ENCODE measurements around the gene UBALD1.
"Not testable (repeated sequence)": the region's sequence is repeated elsewhere in the genome, so short reads cannot be mapped to it uniquely, and the experiment has no call there.

The UBALD1 gene

DNA sequence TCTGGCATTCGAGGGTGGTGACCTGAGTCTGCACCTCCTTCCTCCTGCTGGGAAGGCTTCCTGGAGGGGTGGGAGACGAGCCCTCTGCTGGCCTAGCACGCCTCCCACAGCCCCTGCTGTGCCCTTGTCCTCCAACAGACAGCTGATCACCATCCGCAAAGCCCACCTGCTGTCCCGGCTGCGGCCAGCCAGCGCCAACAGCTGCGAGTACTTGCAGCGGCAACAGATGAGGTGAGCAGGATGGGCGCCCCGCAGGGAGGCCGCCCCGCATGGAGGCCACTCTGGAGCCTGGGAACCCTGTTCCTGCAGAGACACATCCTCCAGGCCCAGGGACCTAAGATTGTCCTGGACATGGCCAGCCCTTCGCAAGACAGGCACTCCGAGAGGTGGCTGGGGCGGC, 21.6 kb downstream of the UBALD1 start:
- DNase-seq: peak in 1 of 2 experiments; percentile 50

DNA sequence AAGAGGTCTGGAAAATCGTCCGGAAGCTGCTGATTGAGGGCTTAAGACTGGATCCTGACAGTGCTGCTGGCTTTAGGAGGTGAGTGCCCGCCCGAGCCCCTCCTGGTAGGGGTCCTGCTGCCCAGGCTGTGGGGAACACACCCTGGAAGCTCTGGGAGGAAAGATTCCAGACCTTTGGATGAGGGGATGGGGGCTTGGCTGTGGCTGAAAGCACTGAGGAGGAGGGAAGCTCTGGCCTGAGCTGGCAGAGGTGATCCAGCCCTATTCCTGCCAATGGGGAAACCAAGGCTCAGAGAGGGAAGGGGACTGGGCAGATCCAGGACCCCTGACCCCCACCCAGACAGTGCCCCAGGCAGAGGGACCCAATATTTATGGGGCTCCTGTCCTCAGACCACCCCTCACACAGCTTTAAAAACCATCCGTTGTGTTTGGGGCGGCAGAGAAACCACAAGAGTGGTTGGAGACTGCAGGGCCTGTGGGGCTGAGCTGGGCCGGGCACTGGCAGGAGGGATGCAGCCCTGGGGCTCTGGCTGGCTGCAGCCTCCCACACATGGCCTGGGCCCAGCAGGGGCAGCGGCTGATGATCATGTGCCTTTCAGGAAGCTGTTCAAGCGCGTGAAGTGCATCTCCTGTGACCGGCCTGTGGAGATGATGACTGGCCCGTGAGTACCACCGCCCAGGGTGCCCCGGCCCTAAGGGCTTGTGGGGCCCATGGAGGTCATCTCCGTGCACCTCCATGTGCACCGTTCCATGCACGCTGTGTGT, 22.8 kb downstream of the UBALD1 start:
- DNase-seq: no peak

DNA sequence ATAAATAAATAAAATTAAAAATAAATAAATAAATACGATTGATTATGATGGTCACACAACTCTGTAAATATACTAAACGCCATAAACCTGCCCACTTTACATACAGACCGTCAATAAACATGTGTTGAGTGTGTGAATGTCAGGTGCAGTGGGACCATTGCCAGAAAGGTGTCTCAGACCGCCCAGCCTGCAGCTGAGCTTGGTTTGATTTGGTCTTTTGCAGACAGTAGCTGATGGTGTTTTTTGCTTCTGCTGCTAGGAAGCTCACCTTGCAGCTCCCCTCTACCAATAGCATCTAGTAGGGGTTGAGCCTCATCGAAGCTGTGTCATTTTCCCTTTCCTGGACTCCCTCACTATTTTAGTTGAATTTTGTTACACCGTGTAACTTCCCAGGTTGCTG, 23.5 kb downstream of the UBALD1 start:
- no peak for DNase-seq

DNA sequence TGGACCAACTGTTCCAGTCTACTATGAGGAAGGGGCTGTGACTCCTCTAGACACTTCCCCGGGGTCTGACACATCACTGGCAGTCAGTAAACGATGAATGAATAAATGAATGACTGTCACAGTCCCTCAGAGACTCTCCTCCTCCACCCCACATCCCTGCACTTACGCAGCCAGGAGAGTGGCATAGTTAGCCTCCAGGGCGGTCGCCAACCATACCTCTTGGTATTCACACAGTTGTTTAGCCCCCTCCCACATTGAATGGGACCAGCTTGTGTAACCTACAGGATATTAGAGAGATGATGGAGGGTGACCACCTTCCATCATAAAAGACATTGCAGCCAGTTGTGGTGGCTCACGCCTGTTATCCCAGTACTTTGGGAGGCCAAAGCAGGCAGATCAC, 25.7 kb downstream of the UBALD1 start:
- DNase-seq: no peak

DNA sequence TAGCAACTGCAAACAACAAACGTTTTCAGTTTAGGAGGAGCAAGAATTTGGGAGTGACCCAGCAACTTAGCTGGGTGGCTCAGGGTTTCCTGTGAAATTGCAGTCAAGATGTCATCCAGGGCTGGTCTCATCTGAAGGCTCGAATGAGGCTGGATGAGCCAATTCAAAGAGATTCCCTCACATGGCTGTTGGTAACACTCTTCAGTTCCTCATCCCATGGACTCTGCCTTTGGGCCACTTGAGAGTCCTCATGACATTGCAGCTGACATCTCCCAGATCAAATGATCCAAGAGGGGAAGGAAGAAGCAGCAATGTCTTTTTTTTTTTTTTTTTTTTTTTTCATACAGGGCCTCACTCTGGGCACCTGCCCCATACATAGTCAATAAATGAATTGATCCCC, 26.3 kb downstream of the UBALD1 start:
- no peak for DNase-seq

DNA sequence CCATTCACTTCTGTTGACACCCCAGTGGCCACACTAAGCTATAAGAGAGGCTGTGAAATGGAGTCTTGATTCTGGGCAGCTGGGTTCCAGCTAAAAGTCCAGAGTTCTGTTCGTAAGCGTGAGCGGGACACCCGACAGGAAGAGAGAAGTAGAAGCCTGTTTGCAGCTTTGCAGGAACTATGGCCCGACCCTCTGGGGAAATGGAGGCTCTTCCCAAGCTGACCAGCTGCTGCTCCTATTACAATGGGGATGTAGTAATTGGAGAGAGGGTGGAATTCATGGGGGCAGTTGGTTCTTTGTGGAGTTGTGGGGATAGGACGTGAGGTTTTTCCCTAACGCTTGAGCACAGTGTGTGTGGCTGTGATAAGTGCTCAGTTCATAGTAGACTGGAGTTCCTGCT, 28.4 kb downstream of the UBALD1 start:
- no peak for DNase-seq

DNA sequence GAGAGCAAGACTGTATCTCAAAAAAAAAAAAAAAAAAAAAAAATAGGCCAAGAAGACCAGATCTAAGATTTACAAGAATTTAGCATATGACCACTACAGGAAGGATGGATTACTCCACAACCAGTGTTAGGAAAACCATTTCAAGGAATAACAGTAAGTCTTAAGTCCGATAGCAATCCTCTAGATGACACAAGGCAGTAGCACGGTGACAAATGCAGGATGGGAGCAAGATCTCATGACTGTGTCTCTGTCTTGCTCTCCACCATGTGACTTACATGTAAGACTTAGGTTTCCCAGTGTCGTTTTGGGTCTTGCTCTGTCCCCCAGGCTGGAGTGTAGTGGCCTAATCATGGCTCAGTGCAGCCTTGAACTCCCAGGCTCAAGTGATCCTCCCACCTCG, 30.8 kb downstream of the UBALD1 start:
- DNase-seq: no peak

DNA sequence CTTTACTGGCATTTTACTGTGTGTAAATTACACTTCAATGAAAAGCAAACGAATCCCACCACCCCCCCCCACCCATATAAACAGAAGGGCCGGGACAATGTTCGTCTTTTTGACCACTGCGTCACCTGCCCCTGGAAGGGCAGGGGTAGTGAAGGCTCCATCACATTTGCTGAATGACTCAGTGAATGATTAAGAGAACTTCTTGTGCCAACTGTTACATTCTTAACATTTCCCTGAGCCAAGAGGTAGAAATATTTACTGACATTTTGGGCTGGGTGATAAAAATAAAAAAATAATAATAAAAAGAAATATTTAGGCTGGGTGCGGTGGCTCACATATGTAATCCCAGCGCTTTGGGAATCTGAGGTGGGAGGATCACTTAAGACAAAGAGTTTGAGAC, 34.4 kb downstream of the UBALD1 start:
- DNase-seq: no peak

DNA sequence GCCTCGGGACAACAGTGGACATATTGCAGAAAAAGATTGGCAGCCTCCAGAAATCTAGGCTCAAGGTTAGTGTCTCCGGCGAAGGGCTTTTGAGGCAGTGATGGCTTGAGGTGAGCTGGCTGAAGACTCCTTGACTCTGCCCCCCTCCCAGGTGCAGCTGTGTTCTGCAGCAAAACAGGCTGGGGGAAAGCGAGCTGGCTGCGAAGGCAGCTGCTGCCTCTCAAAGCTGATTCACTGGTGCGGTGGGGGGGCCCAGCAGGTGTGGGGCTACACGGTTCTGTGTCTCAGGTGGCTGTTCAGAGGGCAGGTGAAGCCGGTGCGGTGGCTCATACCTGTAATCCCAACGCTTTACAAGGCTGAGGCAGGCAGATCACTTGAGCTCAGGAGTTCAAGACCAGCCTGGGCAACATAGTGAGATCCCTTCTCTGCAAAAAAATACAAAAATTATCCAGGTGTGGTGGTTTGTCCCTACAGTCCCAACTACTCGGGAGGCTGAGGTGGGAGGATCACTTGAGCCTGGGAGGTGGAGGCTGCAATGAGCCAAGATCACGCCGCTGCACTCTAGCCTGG, 35.6 kb downstream of the UBALD1 start:
- peak in 1 of 2 experiments; percentile 38 for DNase-seq

DNA sequence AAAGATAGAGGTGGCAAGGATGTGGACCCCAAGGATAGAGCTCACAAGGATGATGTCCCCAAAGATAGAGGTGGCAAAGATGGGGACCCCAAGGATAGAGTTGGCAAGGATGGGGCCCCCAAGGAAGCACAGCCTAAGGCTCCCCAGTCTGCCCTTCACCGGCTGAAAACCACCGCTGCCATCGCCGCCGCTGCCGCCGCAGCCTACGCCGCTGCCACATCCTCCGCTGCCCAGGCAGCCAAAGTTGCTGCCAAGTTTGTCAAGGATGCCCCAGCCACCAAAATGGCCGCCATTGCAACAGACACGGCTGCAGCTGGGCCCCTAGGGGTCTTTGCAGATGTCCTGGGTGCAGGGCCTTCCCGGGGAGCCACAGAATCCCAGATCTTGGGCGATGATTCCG, 38.7 kb downstream of the UBALD1 start:
- no peak for DNase-seq

DNA sequence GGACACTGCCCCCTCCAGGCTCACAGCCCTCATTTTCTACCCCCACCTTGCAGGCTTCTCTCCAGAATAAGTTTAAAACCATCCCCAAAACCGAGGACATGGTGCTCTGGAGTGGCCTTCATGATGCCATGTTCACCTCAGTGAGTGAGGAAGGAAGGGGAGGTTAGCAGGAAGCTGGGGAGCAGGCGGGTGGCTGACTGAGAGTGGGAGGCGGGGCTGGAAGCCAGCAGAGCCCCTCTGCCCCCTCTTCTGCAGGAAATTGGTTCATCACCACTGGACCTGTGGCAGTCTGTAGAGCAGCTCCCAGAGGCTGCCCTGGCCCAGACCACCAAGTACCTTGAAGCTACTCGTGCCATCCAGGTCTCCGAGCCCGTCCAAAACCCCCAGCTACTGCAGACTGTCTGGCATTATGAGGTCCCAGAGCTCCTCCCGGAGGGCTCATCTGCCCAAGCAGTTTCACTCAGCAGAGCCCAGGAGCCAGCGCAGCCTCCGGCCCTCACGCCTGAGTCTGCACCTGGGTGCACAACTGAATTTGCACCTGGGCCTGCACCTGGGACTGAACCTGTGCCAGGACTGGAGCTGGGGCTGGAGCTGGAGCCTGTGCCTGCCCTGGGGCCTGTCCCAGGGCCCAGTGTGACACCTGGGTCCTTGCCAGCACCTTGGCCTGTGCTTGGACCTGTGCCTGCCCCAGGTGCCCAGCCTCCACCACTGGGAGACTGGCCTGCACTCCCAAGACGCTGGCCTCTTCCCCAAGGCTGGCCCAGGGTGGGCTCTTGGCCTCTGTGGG, 39.6 kb downstream of the UBALD1 start:
- no peak for DNase-seq

DNA sequence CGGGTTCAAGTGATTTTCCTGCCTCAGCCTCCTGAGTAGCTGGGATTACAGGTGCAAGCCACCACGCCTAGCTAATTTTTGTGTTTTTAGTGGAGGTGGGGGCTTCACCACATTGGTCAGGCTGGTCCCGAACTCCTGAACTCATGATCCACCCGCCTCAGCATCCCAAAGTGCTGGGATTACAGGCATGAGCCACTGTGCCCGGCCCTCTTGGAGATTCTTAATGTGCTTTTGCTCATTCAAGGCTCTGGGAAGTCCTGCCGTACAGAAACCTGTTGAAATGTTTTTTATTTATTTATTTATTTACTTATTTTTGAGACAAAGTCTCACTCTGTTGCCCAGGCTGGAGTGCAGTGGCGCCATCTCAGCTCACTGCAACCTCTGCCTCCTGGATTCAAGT, 40.8 kb downstream of the UBALD1 start:
- not testable (repeated sequence) for DNase-seq

DNA sequence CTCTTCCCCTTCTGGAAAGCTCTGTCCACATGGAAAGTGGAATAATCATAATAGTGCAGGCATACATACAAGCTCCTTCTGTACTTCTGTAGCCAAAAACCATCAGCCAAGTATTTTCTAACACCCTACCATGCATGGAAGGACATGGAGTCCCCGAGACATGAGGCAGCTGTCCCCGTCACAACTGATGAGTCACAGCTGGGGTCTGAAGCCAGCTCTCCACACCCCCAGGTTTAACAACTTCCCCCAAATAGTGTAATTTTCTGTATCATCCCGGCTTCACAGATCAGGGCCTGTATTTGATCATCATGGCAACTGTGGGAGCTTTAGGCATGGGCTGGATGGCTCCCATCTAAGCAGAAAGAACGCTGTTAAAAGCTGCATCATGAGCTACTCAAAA, 42.0 kb downstream of the UBALD1 start:
- DNase-seq: no peak

DNA sequence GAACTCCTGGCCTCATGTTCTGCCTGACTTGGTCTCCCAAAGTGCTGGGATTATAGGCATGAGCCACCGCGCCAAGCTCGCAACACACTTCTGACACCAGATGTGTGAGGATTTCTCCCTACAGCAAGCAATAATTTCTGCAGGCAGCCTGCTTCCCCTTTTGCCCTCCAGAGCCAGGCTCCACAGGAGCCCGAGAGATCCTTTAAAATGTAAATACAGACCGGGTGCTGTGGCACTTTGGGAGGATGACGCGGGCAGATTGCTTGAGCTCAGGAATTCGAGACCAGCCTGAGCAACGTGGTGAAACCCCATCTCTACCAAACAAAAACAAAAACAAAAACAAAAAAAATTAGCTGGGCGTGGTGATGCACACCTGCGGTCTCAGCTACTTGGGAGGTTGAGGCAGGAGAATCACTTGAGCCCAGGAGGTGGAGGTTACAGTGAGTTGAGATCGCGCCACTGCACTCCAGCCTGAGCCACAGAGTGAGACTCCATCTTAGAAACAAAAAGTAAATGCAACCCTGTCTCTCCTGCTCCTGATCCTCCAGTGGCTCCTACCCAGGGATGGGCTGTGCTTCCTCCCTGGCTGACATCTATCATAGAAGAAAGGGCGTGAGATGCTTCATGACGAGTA, 43.9 kb downstream of the UBALD1 start:
- no peak for DNase-seq

DNA sequence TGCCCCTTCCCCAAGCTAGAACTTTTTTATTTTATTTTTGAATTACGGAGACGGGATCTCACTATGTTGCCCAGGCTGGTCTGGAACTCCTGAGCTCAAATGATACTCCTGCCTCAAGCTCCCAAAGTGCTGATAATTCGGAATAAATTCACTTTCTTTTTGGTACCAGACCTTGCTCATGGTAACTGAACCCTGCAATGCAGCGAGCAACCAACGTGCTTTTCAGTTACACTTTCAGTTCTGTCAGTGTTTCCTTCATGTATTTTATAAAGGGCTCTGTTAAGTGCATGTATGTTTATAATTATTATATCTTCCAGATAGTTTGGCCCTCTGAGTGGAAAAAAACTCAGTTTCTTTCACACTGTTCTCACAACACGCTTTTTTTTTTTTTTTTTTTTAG, 44.6 kb downstream of the UBALD1 start:
- DNase-seq: no peak

DNA sequence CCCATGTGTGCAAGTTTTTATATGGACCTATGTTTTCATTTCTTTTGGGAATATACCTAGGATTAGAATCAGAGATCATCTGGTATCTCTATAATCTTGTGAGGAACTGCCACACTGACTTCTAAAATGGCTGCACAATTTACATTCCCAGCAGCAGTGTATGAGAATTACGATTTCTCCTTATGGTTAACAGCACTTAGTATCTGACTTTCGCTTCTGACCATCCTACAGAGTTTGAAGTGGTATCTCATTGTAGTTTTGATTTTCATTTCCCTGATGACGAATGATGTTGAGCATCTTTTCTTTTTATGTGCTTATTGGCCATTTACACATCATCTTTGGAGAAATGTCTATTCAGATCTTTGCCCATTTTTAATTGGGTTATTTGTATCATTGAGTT, 48.5 kb downstream of the UBALD1 start:
- no peak for DNase-seq

DNA sequence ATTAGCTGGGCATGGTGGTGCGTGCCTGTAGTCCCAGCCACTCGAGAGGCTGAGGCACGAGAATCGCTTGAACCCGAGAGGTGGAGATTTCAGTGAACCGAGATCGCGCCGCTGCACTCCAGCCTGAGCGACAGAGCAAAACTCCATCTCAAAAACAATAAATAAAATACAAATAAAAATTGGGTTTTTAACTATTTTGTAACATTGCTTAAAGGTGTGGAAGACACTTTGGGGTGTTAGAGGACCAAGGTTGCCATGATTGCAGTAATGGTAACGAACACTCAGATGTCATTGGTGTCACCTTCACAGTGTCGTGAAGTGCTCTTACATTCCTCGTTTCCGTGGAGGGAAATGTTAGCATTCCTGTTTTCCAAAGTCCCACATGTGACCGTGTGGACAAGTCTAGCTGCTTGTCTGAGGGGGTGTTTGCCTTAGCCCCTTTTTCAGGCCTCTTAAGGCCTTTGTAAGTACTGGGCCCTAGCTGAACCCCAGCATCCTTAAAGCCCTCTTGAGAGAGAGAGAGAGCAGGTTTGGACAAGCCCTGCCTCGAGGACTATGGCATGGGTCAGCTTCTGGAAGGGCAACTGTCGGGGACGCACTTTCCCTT, 49.9 kb downstream of the UBALD1 start:
- DNase-seq: no peak

DNA sequence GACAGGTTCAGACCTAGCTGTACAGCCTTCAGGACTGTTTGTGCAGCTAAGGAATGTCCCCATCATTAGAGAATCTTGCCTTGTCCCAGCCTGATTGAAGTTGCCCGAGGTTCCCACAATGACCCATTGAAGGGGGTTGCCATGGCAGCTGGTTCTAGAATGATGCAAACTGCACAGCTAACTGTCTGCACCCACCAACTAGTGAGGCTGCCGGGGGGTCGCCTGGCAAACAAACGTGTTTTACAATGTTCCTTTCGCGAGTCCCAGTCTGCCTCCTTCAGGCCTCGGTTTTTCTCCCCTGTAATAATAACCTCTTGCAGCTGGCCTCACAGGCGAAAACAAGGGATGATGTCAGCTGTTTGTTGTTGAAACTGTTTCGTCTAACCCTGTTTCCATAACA, 53.1 kb downstream of the UBALD1 start:
- DNase-seq: no peak

All from SHP77 (cell line).